Smooth muscle cell of the pulmonary artery (primary cell): ENCODE measurements around the gene ADIPOR2. TPM values are rescaled to one million over a fixed set of nuclear protein-coding genes. Genes with fewer than 3 reads are reported as not detected.

ENCODE experiments used
- total RNA-seq: library from RNA; depleted of rRNA; stranded (reverse); fragments of >200 nt; gene quantifications from 2 replicates; pipeline ENCODE4 v1.2.3, GENCODE V29; 2014

ADIPOR2 gene, protein sequence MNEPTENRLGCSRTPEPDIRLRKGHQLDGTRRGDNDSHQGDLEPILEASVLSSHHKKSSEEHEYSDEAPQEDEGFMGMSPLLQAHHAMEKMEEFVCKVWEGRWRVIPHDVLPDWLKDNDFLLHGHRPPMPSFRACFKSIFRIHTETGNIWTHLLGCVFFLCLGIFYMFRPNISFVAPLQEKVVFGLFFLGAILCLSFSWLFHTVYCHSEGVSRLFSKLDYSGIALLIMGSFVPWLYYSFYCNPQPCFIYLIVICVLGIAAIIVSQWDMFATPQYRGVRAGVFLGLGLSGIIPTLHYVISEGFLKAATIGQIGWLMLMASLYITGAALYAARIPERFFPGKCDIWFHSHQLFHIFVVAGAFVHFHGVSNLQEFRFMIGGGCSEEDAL
- 41.7 and 43.9 TPM in 2 replicates for total RNA-seq

DNA sequence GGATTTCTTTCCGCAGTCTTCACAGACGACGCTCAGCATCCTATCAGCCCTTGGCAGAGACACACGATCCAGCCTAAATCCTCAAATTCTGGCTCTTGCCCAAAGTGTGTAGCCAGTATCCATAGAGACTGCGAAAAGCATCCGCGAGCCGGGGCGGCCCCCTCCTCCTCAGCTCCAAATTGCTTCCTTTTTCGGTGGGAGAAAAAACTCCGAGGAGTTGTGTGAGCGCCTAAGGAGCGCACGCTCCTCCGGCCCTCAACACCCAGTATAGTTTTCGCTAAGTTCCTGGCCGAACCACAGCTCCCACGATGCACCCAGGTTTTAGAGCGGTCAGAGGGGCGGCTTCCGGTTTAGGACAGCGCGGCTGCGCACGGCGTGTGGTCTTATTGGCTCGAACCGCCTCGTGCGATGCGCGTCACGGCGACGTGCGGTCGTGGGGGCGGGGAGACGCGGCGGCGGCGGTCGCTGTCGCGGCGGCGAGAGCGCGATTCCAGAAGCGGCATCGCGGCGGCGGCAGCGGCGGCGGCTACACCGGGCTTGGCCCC, at the start of gene ADIPOR2:
TSS of gene ADIPOR2 (plus strand) at position 493 of the 545 bp plus-strand sequence. CDS start 63,274 bp downstream, outside the sequence.

DNA sequence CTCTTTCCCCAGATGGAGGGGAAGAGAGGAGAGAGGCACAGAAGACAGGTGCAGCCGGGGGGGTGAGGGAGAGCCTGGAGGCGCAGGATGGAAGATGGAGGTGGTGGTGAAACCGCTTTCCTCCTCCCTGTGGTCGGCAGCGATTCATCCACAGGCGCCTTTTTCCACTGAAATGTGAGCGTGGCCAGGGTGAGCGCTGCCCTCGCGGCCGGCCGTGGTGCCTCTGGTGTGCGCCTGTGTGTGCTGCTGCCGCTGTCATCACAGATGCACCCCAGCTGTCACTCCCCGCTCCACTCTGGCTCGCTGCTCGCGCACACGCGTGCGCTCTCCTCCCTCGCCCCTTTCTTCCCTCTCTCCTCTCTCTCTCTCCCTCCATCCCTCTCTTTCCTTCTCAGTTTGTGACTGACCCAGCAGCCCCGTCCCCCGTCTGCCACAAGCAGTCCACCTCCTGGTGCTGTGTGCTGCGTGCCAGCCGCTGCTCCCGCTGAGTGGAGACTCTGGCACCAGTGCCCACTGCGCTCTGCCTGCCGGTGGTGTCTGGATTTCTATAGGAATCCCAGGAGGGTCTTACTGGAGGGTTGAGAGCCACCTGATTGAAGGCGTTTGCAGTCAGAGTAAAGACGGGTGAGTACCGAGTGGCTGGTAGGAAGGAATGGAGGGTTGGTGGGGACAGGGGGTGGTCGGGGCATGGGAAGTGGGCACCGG, 129.5 kb downstream of the ADIPOR2 start, which contains the start of gene LRTM2:
TSS of gene LRTM2 (plus strand) at position 375 of the 705 bp plus-strand sequence. CDS start 7,584 bp downstream, outside the sequence.

Other genes with a start within 250 kb of the ADIPOR2 start
- 13.6 and 21.1 TPM in 2 replicates for gene FBXL14, start 96.5 kb upstream of the ADIPOR2 start, total RNA-seq
- gene WNT5B, start 61.8 kb upstream of the ADIPOR2 start, total RNA-seq = 50.8 and 69.2 TPM in 2 replicates
- gene LRTM2, start 129.5 kb downstream of the ADIPOR2 start, total RNA-seq = not detected in 2 replicates
- 0.07 and 1.5 TPM in 2 replicates for gene CACNA2D4, start 227.6 kb downstream of the ADIPOR2 start, total RNA-seq